GM19328 (cell line): ENCODE measurements around the gene CDK11B.

ENCODE experiments used
- ATAC-seq: cut with Tn5 transposase; IDR thresholded peaks from one replicate; pipeline ENCODE4 v1.9.1; 2021; ENCODE audit warnings: mild to moderate bottlenecking, moderate library complexity; ENCODE audit not compliant: unreplicated experiment

CDK11B gene

DNA sequence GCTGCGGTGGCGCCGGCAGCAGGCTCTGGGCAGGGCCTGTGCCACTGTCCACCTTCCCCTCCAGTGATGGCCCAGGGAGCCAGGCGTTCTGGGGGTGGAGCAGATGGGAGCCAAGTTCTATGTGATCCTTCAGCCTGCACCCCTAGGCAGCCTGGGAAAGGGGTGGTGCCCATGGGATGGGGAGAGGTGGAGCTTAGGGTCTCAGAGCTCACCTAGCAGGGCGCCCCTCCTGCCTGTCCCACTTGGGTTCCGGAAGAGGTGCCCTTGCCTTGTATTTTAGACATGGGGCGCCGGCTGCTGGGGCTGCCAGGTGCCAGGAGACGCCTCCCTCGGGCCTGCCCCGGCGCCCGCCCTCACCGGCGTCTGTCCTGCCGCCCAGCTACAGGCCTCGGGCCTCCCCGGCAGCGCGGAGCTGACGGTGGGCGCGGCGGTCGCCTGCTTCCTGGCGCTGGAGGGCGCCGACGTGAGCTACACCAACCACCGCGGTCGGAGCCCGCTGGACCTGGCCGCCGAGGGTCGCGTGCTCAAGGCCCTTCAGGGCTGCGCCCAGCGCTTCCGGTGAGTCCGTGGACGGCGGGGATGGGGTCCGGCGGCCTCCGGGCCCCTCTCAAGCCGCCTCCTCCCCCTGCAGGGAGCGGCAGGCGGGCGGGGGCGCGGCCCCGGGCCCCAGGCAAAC, 29.9 kb downstream of the CDK11B start:
- no peak for ATAC-seq

DNA sequence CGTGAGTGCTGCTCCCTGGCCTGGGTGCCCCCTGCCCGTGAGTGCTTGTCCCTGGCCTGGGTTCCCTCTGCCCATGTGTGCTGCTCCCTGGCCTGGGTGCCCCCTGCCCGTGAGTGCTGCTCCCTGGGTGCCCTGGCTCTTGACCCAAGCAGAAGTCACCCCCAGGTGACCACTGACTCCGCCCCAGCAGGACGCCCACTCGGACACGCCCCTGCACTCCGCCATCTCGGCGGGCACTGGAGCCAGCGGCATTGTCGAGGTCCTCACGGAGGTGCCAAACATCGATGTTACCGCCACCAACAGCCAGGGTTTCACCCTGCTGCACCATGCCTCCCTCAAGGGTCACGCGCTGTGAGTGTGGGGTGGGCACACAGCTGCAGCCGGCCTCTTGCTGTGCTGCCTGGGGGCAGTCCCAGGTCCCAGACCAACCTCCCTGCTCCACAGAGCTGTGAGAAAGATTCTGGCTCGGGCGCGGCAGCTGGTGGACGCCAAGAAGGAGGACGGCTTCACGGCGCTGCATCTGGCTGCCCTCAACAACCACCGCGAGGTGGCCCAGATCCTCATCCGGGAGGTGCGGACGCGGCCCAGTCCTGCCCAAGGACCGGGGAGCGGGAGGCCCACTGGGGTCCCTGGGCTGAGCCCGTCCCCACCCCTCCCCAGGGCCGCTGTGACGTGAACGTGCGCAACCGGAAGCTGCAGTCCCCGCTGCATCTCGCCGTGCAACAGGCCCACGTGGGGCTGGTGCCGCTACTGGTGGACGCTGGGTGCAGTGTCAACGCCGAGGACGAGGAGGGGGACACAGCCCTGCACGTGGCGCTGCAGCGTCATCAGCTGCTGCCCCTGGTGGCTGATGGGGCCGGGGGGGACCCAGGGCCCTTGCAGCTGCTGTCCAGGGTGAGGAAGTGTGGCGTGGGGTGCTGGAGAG, 30.7 kb downstream of the CDK11B start:
- ATAC-seq = no peak

DNA sequence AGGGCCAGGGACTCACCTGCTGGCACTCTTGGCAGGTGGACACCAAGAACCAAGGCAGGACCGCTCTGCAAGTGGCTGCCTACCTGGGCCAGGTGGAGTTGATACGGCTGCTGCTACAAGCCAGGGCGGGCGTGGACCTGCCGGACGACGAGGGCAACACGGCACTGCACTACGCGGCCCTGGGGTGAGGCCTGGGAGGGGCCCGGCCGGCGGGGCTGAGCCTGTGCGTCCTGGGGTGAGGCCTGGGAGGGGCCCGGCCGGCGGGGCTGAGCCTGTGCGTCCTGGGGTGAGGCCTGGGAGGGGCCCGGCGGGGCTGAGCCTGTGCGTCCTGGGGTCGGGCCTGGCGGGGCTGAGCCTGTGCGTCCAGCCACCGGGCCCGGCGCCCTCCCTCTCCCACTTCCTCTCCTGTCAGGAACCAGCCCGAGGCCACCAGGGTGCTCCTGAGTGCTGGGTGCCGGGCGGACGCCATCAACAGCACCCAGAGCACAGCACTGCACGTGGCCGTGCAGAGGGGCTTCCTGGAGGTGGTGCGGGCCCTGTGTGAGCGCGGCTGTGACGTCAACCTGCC, 31.5 kb downstream of the CDK11B start:
- ATAC-seq = no peak

DNA sequence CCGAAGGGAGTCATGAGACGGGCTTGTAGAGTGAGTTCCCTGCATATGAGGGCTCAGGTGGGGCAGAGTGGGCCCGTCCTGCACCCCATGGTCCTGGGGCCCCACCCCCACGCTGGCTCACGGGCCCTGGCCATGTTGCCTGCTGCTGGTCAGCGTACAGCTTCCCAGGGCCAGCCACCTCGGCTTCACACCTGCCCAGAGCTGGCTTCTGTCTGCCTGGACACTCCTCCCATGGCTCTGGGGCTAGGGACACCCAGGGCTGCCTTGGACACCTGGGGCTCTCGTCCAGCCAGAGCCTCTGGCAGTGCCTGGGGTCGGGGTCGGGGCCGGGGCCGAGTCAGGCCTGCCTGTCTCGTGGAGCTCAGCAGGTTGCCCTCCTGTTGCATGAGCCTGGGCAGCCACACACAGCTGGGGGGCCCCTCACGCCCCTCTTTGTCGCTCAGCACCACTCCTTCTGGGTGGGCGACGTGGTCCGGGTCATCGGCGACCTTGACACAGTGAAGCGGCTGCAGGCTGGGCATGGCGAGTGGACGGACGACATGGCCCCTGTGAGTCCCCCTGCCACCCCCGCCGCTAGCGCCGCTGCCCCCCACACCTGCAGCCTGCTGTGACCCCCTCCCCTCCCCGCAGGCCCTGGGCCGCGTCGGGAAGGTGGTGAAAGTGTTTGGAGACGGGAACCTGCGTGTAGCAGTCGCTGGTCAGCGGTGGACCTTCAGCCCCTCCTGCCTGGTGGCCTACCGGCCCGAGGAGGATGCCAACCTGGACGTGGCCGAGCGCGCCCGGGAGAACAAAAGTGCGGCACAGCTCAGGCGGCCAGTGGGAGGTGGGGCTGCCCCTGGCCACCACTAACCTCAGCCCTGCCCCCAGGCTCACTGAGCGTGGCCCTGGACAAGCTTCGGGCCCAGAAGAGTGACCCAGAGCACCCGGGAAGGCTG, 32.3 kb downstream of the CDK11B start:
- ATAC-seq = no peak

DNA sequence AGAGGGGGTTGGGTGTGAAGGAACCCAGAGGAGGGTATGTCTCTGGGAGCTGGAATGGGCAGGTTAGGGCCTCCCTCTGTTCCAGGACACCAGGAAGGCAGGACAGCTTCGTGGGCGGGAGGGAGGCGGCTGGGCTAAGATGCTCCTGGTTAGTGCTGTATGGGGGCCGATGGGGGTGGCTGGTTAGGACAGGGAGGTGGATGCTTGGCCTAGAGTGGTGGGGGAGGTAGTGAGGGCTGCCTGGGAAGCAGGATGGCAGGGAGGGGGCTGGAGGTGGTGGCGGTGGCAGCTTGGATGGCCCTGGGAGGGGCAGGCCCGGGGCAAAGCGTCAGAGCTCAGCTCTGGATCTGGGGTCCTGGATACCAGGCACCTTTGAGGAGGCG, 33.0 kb downstream of the CDK11B start:
- no peak for ATAC-seq

DNA sequence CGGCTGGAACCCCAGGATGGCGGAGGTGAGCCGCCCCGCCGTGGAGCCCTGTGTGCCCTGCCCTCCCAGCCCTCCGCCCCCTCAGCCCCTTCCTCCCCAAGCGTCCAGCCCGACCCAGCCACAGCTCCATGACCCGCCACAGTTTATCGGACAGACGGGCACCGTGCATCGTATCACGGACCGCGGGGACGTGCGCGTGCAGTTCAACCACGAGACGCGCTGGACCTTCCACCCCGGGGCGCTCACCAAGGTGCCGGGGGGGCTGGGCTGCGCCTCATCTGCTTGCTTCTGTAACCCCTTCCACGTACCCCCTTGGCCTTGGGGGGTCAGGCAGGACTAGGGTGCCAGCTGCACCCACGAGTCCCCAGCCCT, 33.4 kb downstream of the CDK11B start:
- no peak for ATAC-seq

DNA sequence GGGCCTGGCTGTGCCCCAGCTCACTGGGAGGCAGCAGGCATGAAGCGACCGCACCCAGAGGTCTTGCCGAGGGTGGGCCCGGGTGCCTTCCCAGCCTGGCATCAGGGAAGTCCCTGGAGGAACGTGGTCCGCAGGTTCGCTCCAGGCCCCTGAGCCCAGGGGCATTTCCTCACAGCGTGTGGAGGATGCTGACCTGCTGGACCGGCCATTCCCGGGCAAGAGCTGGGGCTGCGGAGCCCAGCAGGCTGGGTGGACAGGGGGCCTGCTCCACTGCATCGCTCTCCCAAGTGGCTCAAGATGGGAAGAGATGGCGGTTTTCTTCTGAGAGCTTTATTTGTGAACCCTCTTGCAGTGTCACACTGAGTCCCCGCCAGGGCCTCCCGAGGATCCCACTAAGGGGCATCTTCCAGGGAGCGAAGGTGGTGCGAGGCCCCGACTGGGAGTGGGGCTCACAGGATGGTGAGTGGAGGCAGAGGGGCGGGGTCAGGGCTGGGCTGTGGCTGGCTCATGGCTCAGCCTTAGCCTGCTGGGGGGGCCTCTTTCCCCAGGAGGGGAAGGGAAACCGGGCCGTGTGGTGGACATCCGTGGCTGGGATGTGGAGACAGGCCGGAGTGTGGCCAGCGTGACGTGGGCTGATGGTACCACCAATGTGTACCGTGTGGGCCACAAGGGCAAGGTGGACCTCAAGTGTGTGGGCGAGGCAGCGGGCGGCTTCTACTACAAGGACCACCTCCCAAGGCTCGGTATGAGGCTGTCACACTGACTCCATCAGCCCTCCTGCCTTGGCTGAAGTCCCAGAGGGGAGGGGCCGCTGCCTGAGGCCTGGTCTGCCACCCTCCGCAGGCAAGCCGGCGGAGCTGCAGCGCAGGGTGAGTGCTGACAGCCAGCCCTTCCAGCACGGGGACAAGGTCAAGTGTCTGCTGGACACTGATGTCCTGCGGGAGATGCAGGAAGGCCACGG, 34.1 kb downstream of the CDK11B start:
- no peak for ATAC-seq

DNA sequence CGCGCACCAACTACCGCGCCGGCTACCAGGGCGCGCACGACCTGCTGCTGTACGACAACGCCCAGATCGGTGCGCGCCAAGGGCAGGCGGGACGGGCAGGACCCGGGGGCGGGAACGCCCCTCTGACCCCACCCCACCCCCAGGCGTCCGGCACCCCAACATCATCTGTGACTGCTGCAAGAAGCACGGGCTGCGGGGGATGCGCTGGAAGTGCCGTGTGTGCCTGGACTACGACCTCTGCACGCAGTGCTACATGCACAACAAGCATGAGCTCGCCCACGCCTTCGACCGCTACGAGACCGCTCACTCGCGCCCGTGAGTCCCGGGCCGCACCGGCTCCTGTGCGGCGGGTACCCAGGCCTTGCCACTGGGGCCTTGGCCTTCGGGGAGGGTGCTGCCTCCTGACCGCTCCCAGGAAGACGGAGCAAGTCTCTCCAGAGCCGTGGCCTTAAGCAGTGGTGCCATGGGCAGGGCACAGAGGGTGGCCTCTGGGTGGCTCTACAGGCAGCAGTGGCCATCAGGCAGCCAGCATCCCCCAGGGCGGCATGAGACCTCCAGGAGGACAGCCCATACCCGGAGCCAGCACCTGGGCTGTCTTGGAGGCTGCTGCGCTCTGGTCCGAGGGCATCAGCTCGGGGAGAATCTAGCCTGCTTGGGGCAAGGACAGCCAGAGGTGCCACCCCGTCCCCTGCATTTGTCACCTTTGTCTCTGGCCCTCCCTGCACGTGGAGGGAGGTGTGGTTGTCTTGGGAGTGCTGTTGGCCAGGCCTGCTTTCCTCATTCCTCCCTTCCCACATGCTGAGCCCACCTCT, 35.0 kb downstream of the CDK11B start:
- ATAC-seq = no peak

DNA sequence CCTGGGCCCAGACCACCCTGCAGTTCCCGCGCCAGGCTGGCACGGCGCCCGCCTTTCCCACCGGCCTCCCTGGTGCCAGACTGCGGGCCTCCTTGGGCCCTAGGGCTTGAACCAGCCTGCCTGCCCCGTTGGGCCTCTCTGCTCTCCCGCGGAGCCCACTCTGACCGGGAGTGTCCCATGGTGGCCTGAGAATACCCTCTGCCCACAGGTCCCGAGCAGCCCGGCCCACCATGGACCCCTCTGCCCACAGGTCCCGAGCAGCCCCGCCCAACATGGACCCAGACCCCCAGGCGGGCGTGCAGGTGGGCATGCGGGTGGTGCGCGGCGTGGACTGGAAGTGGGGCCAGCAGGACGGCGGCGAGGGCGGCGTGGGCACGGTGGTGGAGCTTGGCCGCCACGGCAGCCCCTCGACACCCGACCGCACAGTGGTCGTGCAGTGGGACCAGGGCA, 35.6 kb downstream of the CDK11B start:
- ATAC-seq = no peak

DNA sequence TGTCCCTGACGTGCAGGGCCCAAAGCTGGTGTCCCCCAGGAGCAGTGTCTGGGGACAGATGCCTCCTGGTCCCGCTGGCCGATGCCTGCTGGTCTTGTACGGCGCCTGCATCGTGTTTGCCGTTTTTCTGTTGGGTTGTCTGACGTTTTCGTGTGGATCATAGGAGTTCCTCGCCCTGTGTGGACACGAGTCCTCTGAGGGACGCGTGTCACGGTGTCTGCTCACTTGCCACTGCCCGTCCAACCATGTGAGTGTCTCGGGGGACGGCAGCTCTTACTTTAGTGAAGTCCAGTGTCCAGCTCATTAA, 36.1 kb downstream of the CDK11B start:
- ATAC-seq = no peak

DNA sequence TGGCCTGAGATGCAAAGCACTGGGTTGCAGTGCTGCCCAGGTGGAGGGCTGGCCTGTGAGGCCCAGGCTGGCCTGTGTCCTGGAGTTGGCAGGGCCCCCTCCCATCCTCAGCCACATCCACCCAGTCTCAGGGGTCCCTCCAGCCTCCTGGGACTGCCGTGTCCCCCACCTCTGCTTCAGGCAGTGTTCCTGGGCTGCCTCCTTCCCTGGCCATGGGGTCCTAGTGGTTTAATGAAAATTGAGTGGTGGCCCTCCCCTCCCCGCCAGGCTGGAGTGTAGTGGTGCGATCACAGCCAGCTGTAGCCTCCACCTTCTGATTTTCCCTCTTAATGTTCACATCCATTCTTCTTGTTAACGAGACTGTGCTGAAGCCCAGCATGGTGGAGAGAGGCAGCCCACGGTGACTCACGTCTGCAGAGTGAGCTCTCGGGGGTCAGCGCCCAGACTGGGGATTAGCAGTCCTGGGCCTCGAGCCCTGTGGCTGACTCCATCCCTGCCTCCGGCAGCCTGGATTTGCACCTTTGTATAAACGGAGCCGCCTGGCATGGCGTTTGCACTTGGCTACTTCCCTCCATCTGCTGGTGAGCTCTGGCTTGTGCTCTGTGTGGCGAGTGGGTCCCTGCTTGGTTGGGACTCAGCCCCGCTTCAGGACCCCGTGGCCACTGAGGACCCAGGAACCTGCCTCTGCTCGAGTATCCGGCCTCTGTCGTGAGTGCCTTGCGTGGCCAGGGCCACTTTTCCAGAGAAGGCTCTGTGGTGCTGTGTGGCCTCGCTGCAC, 36.6 kb downstream of the CDK11B start:
- no peak for ATAC-seq

DNA sequence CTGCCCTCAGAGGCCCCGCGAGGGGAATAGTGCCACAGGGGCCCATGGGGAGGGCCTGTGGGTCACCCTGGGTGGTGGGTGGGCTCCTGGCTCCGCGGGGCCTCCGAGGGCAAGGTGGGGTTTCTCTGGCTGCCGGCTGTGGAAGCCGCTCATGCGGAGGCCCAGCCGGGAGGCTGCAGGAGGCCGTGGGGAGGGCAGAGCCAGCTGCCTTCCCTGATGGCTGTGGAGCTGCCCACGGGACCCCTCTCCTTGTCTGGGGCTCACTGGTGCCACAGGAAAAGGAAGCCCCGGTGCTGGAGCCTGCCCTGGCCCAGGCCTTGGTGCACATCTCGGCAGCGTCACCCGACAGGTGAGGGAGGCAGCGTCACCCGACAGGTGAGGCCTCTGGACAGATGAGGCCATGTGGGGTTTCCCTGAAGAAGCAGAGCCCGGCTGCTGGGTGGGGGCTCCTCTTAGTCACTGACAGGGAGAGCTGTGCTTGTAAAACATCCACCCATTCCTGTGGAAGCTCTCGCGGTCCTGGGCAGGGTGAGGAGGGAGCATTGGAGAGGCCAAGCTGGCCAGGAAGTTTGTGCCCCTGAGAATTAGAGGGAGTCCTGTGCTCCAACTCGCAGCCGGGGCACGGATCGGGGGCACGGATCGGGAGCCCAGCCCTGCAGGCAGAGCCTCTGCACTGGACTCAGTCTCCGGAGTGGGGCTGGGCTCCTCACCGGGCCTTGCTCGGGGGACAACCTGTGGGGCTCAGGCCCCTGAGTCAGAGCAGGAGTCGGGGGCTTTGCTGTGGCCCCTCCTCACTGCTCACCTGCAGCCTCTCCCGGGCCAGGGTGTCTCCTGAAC, 37.4 kb downstream of the CDK11B start:
- no peak for ATAC-seq

DNA sequence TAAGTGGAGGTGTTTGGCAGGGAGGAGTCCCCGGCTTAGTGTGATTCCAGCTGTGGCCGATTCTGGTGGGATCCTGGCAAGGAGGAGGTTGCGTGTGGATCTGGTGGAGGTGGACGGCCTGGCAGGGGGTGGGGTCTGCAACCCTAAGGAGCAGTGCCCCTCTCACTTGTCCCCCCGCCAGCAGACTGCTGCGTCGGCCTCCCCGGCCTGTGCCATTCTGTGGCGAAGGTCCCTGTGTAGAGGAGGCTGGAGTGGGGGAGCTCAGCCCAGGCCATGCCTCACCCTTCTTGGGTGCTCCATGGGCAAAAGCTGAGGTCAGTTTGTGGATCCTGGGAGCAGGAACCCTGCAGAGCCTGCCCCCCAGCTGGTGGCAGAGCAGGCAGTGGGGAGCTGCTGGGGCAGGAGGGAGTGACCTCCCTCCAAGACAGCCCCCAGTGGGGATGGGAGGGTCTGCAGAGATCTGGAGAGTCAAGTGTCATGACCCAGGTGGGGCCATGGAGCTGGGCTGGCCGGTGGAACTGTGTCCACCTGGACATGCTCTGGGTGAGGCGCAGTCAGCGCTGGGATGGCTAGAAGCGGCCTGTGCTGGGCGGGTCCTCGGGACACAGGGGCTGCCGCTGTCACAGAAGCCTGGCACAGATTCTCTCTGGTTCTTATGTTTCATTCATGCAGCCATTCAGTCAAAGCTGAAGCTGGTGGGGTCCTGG, 38.2 kb downstream of the CDK11B start:
- ATAC-seq = no peak

DNA sequence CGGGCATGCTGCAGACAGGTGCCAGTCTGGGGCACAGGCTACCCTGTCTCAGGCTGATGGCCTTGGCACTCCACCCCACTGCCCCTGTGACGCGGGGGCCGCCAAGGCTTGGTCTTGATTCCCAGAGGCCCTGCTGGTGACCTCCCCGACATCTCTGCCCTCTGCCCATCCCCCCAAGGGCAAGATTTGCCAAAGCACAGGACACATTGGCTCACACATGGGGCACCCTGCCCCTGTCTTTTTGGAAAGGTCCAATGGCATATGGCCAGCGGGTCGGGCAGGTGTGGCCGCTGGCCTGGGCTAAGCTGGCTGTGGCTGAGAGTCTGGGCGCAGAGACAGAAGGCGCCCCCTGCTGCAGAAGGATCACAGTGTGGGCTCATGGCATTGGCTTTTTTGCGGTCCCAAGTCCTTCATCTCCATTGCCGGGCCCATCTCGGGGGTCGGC, 38.9 kb downstream of the CDK11B start:
- ATAC-seq = no peak

DNA sequence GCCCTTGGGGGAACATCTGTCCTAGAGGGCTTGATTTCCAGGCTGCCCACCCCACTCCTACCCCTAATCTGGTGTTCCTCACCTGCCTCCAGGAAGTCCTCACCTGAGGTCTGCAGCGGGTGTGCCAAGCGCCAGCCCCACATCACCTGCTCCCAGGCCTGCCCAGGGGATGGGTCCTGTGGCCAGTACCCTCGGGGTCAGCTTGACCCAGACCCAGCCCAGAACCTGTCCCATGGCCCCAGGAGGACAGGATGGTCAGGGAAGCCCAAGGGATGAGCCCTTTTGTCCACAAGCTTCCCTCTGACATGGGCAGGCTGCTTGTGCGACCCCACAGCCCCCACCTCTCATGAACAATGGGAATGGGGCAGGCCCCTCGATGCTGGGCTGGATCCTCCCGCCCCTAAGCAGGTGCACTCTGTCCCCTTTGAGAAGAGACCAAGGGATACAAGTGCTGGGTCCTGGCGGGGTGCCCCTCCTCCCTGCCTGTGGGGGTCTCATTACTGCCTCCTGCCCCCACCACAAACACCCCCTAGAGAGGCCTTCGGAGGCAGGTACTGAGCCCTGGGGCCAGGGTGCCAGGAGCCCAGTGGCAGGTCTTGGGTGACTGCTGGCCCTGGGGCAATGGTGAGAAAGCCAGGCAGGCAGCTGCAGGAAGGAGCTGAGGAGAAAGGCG, 40.3 kb downstream of the CDK11B start:
- ATAC-seq = no peak

DNA sequence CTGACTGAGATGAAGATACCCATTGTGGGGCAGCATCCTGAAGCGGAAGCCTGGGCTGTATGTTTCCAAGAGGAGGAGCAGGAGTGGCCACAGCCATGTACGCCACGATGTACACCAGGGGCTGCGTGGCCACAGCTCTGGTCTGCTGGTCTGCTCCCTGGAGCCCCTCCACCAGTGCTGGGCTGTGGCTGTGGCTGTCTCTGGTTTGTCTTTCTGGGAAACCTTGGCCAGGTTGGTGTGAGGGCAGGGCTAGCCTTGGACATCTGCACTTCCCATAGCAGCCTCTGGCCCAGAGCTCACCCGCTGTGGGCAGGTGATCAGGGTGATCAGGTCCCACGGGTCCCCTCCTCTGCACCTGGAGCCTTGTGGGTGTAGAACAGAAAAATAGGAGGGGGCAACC, 40.9 kb downstream of the CDK11B start:
- no peak for ATAC-seq
